Astrocyte of the spinal cord (primary cell): ENCODE results near the gene NOL7.

ENCODE experiments used
- DNase-seq: peaks from one replicate; pipeline ENCODE4 v3.0.0; 2011; ENCODE audit warnings: low read depth, low spot score
- H3K4me3 ChIP-seq: 2 replicates; pipeline ENCODE4 v1.5.1; 2011; ENCODE audit warnings: low read depth, mild to moderate bottlenecking, low read length, moderate library complexity
- in situ Hi-C: cut with HindIII; loops from 2 replicates; pipeline ENCODE4 v1.10.0; 2017; ENCODE audit warnings: low sequenced_read_pairs
- TF ChIP-seq, protein P1 (sequence below): IDR thresholded peaks from 2 replicates; pipeline ENCODE4 v1.5.1; 2012; ENCODE audit warnings: low read depth, mild to moderate bottlenecking, low read length, inconsistent platforms

The NOL7 gene

DNA sequence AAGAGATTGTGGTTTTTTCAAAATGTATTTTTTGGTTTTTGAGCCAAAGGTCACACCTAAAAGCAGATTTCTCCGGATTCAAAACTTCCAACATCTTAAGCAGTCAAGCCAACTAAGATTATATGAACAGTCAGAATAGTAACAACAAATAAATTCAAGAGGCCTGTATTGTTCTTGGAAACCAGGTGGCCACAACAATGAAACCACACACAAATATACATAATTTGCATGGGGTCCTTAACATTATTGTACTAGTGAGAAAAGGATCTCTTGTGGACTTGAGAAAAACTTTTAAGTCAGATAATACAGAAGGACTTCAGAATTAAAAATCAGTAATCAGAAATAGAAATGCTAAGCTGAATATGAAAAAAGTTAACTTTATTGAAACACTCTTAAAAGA, 40.6 kb downstream of the NOL7 start:
- no peak overlapping the region for H3K4me3 ChIP-seq
- no peak for DNase-seq
- TF ChIP-seq, protein P1, sequence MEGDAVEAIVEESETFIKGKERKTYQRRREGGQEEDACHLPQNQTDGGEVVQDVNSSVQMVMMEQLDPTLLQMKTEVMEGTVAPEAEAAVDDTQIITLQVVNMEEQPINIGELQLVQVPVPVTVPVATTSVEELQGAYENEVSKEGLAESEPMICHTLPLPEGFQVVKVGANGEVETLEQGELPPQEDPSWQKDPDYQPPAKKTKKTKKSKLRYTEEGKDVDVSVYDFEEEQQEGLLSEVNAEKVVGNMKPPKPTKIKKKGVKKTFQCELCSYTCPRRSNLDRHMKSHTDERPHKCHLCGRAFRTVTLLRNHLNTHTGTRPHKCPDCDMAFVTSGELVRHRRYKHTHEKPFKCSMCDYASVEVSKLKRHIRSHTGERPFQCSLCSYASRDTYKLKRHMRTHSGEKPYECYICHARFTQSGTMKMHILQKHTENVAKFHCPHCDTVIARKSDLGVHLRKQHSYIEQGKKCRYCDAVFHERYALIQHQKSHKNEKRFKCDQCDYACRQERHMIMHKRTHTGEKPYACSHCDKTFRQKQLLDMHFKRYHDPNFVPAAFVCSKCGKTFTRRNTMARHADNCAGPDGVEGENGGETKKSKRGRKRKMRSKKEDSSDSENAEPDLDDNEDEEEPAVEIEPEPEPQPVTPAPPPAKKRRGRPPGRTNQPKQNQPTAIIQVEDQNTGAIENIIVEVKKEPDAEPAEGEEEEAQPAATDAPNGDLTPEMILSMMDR, result no peak
- in situ Hi-C loops, result no loop called here

GRCh38 chr6:13660273-13660672, 45.1 kb downstream of the NOL7 start:
- no peak overlapping the region for H3K4me3 ChIP-seq
- in situ Hi-C loops, result no loop called here
- DNase-seq, result no peak
- TF ChIP-seq, protein P1, result no peak

DNA sequence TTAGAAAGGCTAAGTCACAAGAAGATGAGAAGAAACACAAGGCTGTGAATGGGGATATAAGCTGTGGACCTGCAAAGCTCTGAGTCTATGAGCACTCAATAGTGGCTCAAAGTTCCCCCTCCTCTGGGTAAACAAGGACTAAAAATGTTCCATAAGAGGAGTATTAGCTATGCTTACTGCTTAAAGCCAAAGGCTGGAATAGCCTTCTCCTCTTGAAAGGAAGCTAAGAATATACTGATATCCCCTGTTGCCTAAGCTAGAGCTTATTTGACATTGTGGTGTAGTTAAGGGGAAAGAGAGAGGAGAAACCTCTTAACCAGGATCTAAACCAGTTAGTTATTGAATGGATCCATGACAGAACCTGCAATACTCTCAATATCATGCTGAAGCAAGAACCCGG, 45.8 kb downstream of the NOL7 start:
- DNase-seq, result no peak
- H3K4me3 ChIP-seq, result no peak overlapping the region
- in situ Hi-C loops, result no loop called here
- TF ChIP-seq, protein P1, result no peak

GRCh38 chr6:13661647-13662046, 46.5 kb downstream of the NOL7 start:
- DNase-seq, result no peak
- in situ Hi-C loops, result no loop called here
- no peak overlapping the region for H3K4me3 ChIP-seq
- TF ChIP-seq, protein P1, result no peak

DNA sequence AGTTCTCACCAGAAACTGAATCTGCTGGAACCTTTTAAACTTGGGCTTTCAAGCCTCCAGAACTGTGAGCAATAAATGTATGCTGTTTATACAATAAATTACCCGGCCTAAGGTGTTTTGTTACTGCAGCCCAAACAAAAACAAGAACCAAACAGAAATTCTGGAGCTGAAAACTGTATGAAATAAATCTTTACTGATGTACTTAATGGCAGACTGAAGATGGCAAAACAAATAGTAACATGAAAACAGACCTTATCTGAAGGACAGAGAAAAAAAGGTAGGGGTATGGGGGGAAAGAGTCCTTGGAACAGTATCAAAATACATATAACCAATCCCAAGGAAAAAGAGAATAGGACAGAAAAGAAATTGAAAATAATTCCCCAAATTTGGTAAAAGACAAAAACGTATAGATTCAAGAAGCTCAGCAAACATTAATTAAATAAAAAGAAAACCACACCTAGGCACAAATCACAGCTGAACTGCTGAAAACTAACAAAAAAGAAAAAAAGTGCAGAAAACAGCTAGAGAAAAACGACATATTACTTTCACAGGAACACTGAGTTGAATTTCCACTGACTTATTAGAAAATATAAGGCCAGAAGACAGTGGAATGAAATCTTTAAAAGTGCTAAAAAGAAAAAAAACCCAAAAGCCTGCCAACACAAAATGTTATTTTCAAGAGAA, 47.7 kb downstream of the NOL7 start:
- DNase-seq, result no peak
- H3K4me3 ChIP-seq, result no peak overlapping the region
- TF ChIP-seq, protein P1, result no peak
- in situ Hi-C loops, result no loop called here

- TF ChIP-seq, protein P1, result no peak
- no peak for DNase-seq
- in situ Hi-C loops, result no loop called here
- H3K4me3 ChIP-seq, result no peak overlapping the region
Observed at GRCh38 chr6:13663986-13664385, 48.9 kb downstream of the NOL7 start.
